ENCODE data around the gene DIAPH1. TPM values are rescaled to one million over a fixed set of nuclear protein-coding genes. Genes with fewer than 3 reads are reported as not detected.
A peak's percentile ranks its signal among the peaks of the same experiment; 100 is the strongest.

Gene DIAPH1
- total RNA-seq, 4 donors from 2014 or later, result 35.2 to 62.3 (median 53.4) TPM

- ATAC-seq, result no peak
- Histone ChIP-seq H3K4me3 (no peak overlapping the region), H3K4me1 (peaks cover 8 to 82% (median 44%) of the 10 kb centered on the region in 3 donors), H3K36me3 (peaks cover 0 to 33% of the 10 kb centered on the region in 2 donors), H3K9me3 (no peaks in the 10 kb centered on the region), H3K27me3 (no peaks in the 10 kb centered on the region), H3K27ac (peak overlapping the region in 3 of 4 donors; percentile 87 to 97 (median 94))
- WGBS, 2 donors (ENCODE audit: low coverage in 1 of 2), result 74 to 86% methylated on average over 7 to 8 of the region's 9 CpGs
- TF ChIP-seq POLR2AphosphoS5 (IDR thresholded peaks at IDR 0.05) (no peak), EP300 (IDR thresholded peaks at IDR 0.05) (no peak), POLR2A (IDR thresholded peaks at IDR 0.05) (no peak), CTCF (IDR thresholded peaks at IDR 0.05) (no peak)
These were observed 108.6 kb downstream of the DIAPH1 start for GRCh38 chr5:141510160-141510559.

- no peaks in the 10 kb centered on the region for H3K9me3 ChIP-seq
- TF ChIP-seq EP300 (IDR thresholded peaks at IDR 0.05), result no peak
- no peak for TF ChIP-seq CTCF (IDR thresholded peaks at IDR 0.05)
- TF ChIP-seq POLR2AphosphoS5 (IDR thresholded peaks at IDR 0.05), result peak; percentile 89
- TF ChIP-seq POLR2A (IDR thresholded peaks at IDR 0.05), result peak; percentile 26 to 50
- WGBS, 2 donors (ENCODE audit: low coverage in 1 of 2), result 7 to 10% methylated on average over 10 to 11 of the region's 23 CpGs
- H3K27me3 ChIP-seq, result no peaks in the 10 kb centered on the region
- H3K27ac ChIP-seq, result peak overlapping the region; percentile 77 to 97 (median 90)
- peak; percentile 79 for ATAC-seq
- peaks cover 0 to 42% of the 10 kb centered on the region in 2 donors for H3K36me3 ChIP-seq
- peak overlapping the region; percentile 3 to 48 for H3K4me3 ChIP-seq
- peaks cover 7 to 70% (median 32%) of the 10 kb centered on the region in 3 donors for H3K4me1 ChIP-seq
These were observed 109.8 kb downstream of the DIAPH1 start for GRCh38 chr5:141508798-141509611.

GRCh38 chr5:141508440-141508797, 110.4 kb downstream of the DIAPH1 start:
- Histone ChIP-seq H3K27ac (peak overlapping the region; percentile 77 to 97 (median 90)), H3K36me3 (peaks cover 0 to 48% of the 10 kb centered on the region in 2 donors), H3K4me3 (peak overlapping the region; percentile 3 to 48), H3K4me1 (peaks cover 7 to 64% (median 30%) of the 10 kb centered on the region in 3 donors), H3K9me3 (no peaks in the 10 kb centered on the region), H3K27me3 (no peaks in the 10 kb centered on the region)
- WGBS, 2 donors (ENCODE audit: low coverage in 1 of 2), result 0 to 24% methylated on average over 1 to 8 of the region's 9 CpGs
- no peak for ATAC-seq
- no peak for TF ChIP-seq CTCF (IDR thresholded peaks at IDR 0.05)
- no peak for TF ChIP-seq POLR2AphosphoS5 (IDR thresholded peaks at IDR 0.05)
- no peak for TF ChIP-seq EP300 (IDR thresholded peaks at IDR 0.05)
- no peak for TF ChIP-seq POLR2A (IDR thresholded peaks at IDR 0.05)

GRCh38 chr5:141507387-141508091, 111.3 kb downstream of the DIAPH1 start:
- H3K4me3 ChIP-seq, result peak overlapping the region in 1 of 2 donors; percentile 48
- TF ChIP-seq CTCF (IDR thresholded peaks at IDR 0.05) (no peak), POLR2AphosphoS5 (IDR thresholded peaks at IDR 0.05) (no peak), POLR2A (IDR thresholded peaks at IDR 0.05) (no peak), EP300 (IDR thresholded peaks at IDR 0.05) (no peak)
- ATAC-seq, result peak; percentile 50

More at GRCh38 chr5:141507387-141508091, 111.3 kb downstream of the DIAPH1 start:
- no peaks in the 10 kb centered on the region for H3K27me3 ChIP-seq
- peak overlapping the region; percentile 77 to 97 (median 90) for H3K27ac ChIP-seq
- H3K36me3 ChIP-seq, result peaks cover 0 to 57% of the 10 kb centered on the region in 2 donors
- peaks cover 7 to 56% (median 30%) of the 10 kb centered on the region in 3 donors for H3K4me1 ChIP-seq
- WGBS, 2 donors (ENCODE audit: low coverage in 1 of 2), result 17 to 22% methylated on average over 1 to 6 of the region's 11 CpGs
- no peaks in the 10 kb centered on the region for H3K9me3 ChIP-seq

Measured in gastroesophageal sphincter (tissue), 4 donors.